WTC11 (cell line): ENCODE data around the gene IL23A. TPM values are rescaled to one million over a fixed set of nuclear protein-coding genes. Genes with fewer than 3 reads are reported as not detected.

Experiments
- ATAC-seq: fragments of 200-7000 bp; cut with Tn5 transposase; 2 replicates; pipeline ENCODE4 v1.10.0; 2021; ENCODE audit warnings: mild to moderate bottlenecking, moderate library complexity
- CTCF ChIA-PET: fragments of 300-600 bp; sonication (Branson Sonifier 250); formaldehyde crosslinking; loops from one replicate; lab custom pipeline; 2021; ENCODE audit warnings: antibody characterized with exemption; lab: Charles Lee
- POLR2A ChIA-PET: fragments of 350-600 bp; sonication (Branson Sonifier 250); formaldehyde crosslinking; loops from one replicate; lab custom pipeline; 2021; ENCODE audit warnings: antibody characterized with exemption; lab: Charles Lee
- DNase-seq: peaks from one replicate; pipeline ENCODE4 v3.0.0; 2021; ENCODE audit warnings: low spot score
- H3K27ac Mint-ChIP-seq: 2 replicates; pipeline ENCODE4 v1.8.0; 2021; ENCODE audit warnings: mixed read lengths
- H3K27me3 Mint-ChIP-seq: 2 replicates; pipeline ENCODE4 v1.8.0; 2021; ENCODE audit warnings: low read depth, mild to moderate bottlenecking, moderate library complexity, mixed read lengths
- H3K36me3 Mint-ChIP-seq: 2 replicates; pipeline ENCODE4 v1.8.0; 2021; ENCODE audit warnings: mixed read lengths
- H3K4me1 Mint-ChIP-seq: 2 replicates; pipeline ENCODE4 v1.8.0; 2022; ENCODE audit warnings: mixed read lengths
- H3K4me3 Mint-ChIP-seq: 2 replicates; pipeline ENCODE4 v1.8.0; 2021; ENCODE audit warnings: mild to moderate bottlenecking, moderate library complexity, mixed read lengths
- H3K9me3 Mint-ChIP-seq: 2 replicates; pipeline ENCODE4 v1.8.0; 2021; ENCODE audit warnings: mixed read lengths
- AR ChIP-seq: fragments of 250-450 bp; sonication (Bioruptor Pico); IDR thresholded peaks from 2 replicates; pipeline ENCODE4 v1.9.0; 2021; ENCODE audit warnings: mild to moderate bottlenecking
- ATF2 ChIP-seq: sonication (generic); formaldehyde crosslinking; IDR thresholded peaks from 2 replicates; pipeline ENCODE4 v1.8.1; 2022; ENCODE audit warnings: low read depth, missing genetic modification reagents, borderline replicate concordance
- CTCF ChIP-seq: fragments of 200-600 bp; IDR thresholded peaks from 2 replicates; pipeline ENCODE4 v1.8.0; 2022; ENCODE audit warnings: antibody characterized with exemption
- EMX1 ChIP-seq: fragments of 250-450 bp; sonication (Bioruptor Pico); IDR thresholded peaks from 2 replicates; pipeline ENCODE4 v1.8.0; 2021; ENCODE audit warnings: mild to moderate bottlenecking
- GRHL2 ChIP-seq: fragments of 250-450 bp; sonication (Bioruptor Pico); IDR thresholded peaks from 2 replicates; pipeline ENCODE4 v1.8.0; 2022; ENCODE audit warnings: mild to moderate bottlenecking, moderate library complexity; ENCODE audit not compliant: insufficient replicate concordance, severe bottlenecking
- GTF2I ChIP-seq: fragments of 250-450 bp; sonication (Bioruptor Pico); conservative IDR thresholded peaks from 2 replicates; pipeline ENCODE4 v1.4.0; 2021; ENCODE audit warnings: mild to moderate bottlenecking
- MXD4 ChIP-seq: fragments of 250-450 bp; sonication (Bioruptor Pico); IDR thresholded peaks from 2 replicates; pipeline ENCODE4 v1.8.0; 2021; ENCODE audit warnings: mild to moderate bottlenecking, moderate library complexity, borderline replicate concordance
- NFE2L1 ChIP-seq: sonication (generic); formaldehyde crosslinking; IDR thresholded peaks from 2 replicates; pipeline ENCODE4 v1.8.1; 2023; ENCODE audit warnings: missing genetic modification reagents
- RELA ChIP-seq: sonication (generic); formaldehyde crosslinking; IDR thresholded peaks from 2 replicates; pipeline ENCODE4 v1.8.1; 2022; ENCODE audit warnings: missing genetic modification reagents, mild to moderate bottlenecking, borderline replicate concordance
- RORB ChIP-seq: fragments of 250-450 bp; sonication (Bioruptor Pico); IDR thresholded peaks from 2 replicates; pipeline ENCODE4 v1.9.0; 2021; ENCODE audit warnings: mild to moderate bottlenecking
- TCF7 ChIP-seq: sonication (generic); formaldehyde crosslinking; IDR thresholded peaks from 2 replicates; pipeline ENCODE4 v1.8.0; 2022; ENCODE audit warnings: mild to moderate bottlenecking, low read depth, missing genetic modification reagents, moderate library complexity
- TP53 ChIP-seq: sonication (generic); formaldehyde crosslinking; IDR thresholded peaks from 2 replicates; pipeline ENCODE4 v1.8.1; 2023; ENCODE audit warnings: mild to moderate bottlenecking, missing genetic modification reagents
- USF1 ChIP-seq: sonication (generic); formaldehyde crosslinking; IDR thresholded peaks from 2 replicates; pipeline ENCODE4 v1.8.0; 2022; ENCODE audit warnings: mild to moderate bottlenecking, missing genetic modification reagents
- ZNF138 ChIP-seq: sonication (generic); formaldehyde crosslinking; conservative IDR thresholded peaks from 2 replicates; pipeline ENCODE4 v1.8.1; 2022; ENCODE audit warnings: mild to moderate bottlenecking, moderate library complexity, missing genetic modification reagents
- ZNF263 ChIP-seq: sonication (generic); formaldehyde crosslinking; IDR thresholded peaks from 2 replicates; pipeline ENCODE4 v1.8.1; 2022; ENCODE audit warnings: low read depth, mild to moderate bottlenecking, moderate library complexity, missing genetic modification reagents
- ZSCAN18 ChIP-seq: fragments of 250-450 bp; sonication (Bioruptor Pico); IDR thresholded peaks from 2 replicates; pipeline ENCODE4 v2.1.2; 2022; ENCODE audit warnings: mild to moderate bottlenecking, moderate library complexity
- total RNA-seq: library from RNA; stranded (reverse); gene quantifications from 3 replicates; pipeline ENCODE4 v1.2.3, GENCODE V29; 2021
- TF ChIP-seq, protein P1 (sequence below): fragments of 250-450 bp; sonication (Bioruptor Pico); IDR thresholded peaks from 2 replicates; pipeline ENCODE4 v1.9.0; 2021; ENCODE audit warnings: mild to moderate bottlenecking, borderline replicate concordance
- TF ChIP-seq, protein P2 (sequence below): sonication (generic); formaldehyde crosslinking; IDR thresholded peaks from 2 replicates; pipeline ENCODE4 v1.8.1; 2023; ENCODE audit warnings: mild to moderate bottlenecking, missing genetic modification reagents, moderate library complexity
- TF ChIP-seq, protein P3 (sequence below): sonication (generic); formaldehyde crosslinking; IDR thresholded peaks from 2 replicates; pipeline ENCODE4 v1.8.1; 2022; ENCODE audit warnings: mild to moderate bottlenecking, moderate library complexity, missing genetic modification reagents

The IL23A gene
- total RNA-seq, 1 experiment from 2014 or later, result 2.9 TPM

DNA sequence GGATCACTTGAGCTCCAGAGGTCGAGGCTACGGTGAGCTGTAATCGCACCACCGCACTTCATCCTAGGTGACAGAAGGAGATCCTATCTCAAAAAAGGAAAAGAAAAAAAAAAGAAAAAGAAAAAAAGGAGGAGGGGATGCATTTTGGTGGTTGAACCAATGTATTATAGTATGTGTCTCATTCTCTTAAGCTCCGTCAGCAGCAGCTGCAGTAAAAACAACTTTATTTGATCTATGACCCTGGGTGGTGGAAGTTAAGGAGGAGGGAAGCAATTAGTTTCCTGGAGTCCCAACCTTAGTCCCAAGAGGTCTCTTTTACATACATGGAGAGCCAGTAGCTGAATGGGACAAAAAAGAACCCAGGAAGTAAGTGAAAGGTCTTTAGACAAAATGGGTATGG is 50.7 kb downstream of the IL23A start:
- peaks cover 5% of the 10 kb centered on the region; the same call in 1 of the 2 replicates for H3K27me3 Mint-ChIP-seq
- ChIA-PET POLR2A (no interaction called here), CTCF (interaction anchor here (1.0 to 1.6 kb wide), 2 partner anchors 12 to 131 kb away, joined by 3 to 4 read pairs; partner anchors contain the start of gene ANKRD52)
- no peak for DNase-seq
- peaks cover 3% of the 10 kb centered on the region; the same call in 1 of the 2 replicates for H3K36me3 Mint-ChIP-seq
- H3K4me3 Mint-ChIP-seq, result no peak overlapping the region
- H3K27ac Mint-ChIP-seq, result no peak overlapping the region
- ATAC-seq, result no peak
- H3K9me3 Mint-ChIP-seq, result peaks cover 7% of the 10 kb centered on the region
- H3K4me1 Mint-ChIP-seq, result peaks cover 13% of the 10 kb centered on the region
- TF ChIP-seq ZSCAN18 (CRISPR knock-in tag), result no peak
- no peak for TF ChIP-seq USF1 (CRISPR knock-in tag)
- TF ChIP-seq, protein P1, sequence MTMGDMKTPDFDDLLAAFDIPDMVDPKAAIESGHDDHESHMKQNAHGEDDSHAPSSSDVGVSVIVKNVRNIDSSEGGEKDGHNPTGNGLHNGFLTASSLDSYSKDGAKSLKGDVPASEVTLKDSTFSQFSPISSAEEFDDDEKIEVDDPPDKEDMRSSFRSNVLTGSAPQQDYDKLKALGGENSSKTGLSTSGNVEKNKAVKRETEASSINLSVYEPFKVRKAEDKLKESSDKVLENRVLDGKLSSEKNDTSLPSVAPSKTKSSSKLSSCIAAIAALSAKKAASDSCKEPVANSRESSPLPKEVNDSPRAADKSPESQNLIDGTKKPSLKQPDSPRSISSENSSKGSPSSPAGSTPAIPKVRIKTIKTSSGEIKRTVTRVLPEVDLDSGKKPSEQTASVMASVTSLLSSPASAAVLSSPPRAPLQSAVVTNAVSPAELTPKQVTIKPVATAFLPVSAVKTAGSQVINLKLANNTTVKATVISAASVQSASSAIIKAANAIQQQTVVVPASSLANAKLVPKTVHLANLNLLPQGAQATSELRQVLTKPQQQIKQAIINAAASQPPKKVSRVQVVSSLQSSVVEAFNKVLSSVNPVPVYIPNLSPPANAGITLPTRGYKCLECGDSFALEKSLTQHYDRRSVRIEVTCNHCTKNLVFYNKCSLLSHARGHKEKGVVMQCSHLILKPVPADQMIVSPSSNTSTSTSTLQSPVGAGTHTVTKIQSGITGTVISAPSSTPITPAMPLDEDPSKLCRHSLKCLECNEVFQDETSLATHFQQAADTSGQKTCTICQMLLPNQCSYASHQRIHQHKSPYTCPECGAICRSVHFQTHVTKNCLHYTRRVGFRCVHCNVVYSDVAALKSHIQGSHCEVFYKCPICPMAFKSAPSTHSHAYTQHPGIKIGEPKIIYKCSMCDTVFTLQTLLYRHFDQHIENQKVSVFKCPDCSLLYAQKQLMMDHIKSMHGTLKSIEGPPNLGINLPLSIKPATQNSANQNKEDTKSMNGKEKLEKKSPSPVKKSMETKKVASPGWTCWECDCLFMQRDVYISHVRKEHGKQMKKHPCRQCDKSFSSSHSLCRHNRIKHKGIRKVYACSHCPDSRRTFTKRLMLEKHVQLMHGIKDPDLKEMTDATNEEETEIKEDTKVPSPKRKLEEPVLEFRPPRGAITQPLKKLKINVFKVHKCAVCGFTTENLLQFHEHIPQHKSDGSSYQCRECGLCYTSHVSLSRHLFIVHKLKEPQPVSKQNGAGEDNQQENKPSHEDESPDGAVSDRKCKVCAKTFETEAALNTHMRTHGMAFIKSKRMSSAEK, result no peak
- no peak for TF ChIP-seq GRHL2 (CRISPR knock-in tag)
- no peak for TF ChIP-seq RELA (CRISPR knock-in tag)
- no peak for TF ChIP-seq RORB (CRISPR knock-in tag)
- TF ChIP-seq NFE2L1 (CRISPR knock-in tag), result no peak
- TF ChIP-seq, protein P2, sequence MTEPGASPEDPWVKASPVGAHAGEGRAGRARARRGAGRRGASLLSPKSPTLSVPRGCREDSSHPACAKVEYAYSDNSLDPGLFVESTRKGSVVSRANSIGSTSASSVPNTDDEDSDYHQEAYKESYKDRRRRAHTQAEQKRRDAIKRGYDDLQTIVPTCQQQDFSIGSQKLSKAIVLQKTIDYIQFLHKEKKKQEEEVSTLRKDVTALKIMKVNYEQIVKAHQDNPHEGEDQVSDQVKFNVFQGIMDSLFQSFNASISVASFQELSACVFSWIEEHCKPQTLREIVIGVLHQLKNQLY (CRISPR knock-in tag), result no peak
- TF ChIP-seq MXD4 (CRISPR knock-in tag), result no peak
- TF ChIP-seq ATF2 (CRISPR knock-in tag), result no peak
- TF ChIP-seq TP53 (CRISPR knock-in tag), result no peak
- no peak for TF ChIP-seq TCF7 (CRISPR knock-in tag)
- no peak for TF ChIP-seq GTF2I (CRISPR knock-in tag)
- TF ChIP-seq CTCF, result no peak
- no peak for TF ChIP-seq AR (CRISPR knock-in tag)
- TF ChIP-seq, protein P3, sequence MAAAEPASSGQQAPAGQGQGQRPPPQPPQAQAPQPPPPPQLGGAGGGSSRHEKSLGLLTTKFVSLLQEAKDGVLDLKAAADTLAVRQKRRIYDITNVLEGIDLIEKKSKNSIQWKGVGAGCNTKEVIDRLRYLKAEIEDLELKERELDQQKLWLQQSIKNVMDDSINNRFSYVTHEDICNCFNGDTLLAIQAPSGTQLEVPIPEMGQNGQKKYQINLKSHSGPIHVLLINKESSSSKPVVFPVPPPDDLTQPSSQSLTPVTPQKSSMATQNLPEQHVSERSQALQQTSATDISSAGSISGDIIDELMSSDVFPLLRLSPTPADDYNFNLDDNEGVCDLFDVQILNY, result no peak
- TF ChIP-seq ZNF138 (CRISPR knock-in tag), result no peak
- TF ChIP-seq ZNF263 (CRISPR knock-in tag), result no peak
- no peak for TF ChIP-seq EMX1 (CRISPR knock-in tag)
